ENCODE data around the gene TMEM164. TPM values are rescaled to one million over a fixed set of nuclear protein-coding genes. Genes with fewer than 3 reads are reported as not detected.

The TMEM164 gene
- total RNA-seq, 2 donors from 2014 or later: 45.5 to 445 TPM

DNA sequence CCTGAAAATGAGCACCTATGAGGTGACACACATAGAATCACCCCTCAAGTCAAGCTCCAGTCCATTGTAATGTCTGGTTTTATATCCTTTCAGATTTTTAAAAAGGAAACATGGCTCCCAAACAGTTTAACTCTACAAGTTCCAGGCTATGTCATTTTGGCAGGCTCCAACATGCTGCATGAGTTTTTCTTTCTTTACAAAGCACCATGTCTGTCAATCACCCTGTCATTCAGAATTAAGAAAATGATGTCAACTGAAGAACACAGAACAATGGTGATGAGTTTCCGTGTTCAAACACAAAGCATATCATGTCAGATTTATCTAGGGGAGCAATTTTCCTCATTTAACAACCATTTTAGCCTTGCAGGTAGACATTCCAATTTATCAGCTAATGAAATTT is 208.4 kb downstream of the TMEM164 start:
- no peaks in the 10 kb centered on the region for H3K27me3 ChIP-seq (replicated peaks; ENCODE audit: insufficient read depth)
- no peak overlapping the region for H3K27ac ChIP-seq
- no peak overlapping the region for H3K4me3 ChIP-seq
- DNase-seq (ENCODE audit: low spot score): no peak
- H3K4me1 ChIP-seq (replicated peaks): no peaks in the 10 kb centered on the region
- 93% methylated on average over 1 of the region's 1 CpG for WGBS
- intact Hi-C loops (cut with DNase I): no loop called here
- TF ChIP-seq POLR2A (IDR thresholded peaks at IDR 0.05) (no peak), POLR2AphosphoS5 (IDR thresholded peaks at IDR 0.05) (no peak)
- TF ChIP-seq, protein P1, sequence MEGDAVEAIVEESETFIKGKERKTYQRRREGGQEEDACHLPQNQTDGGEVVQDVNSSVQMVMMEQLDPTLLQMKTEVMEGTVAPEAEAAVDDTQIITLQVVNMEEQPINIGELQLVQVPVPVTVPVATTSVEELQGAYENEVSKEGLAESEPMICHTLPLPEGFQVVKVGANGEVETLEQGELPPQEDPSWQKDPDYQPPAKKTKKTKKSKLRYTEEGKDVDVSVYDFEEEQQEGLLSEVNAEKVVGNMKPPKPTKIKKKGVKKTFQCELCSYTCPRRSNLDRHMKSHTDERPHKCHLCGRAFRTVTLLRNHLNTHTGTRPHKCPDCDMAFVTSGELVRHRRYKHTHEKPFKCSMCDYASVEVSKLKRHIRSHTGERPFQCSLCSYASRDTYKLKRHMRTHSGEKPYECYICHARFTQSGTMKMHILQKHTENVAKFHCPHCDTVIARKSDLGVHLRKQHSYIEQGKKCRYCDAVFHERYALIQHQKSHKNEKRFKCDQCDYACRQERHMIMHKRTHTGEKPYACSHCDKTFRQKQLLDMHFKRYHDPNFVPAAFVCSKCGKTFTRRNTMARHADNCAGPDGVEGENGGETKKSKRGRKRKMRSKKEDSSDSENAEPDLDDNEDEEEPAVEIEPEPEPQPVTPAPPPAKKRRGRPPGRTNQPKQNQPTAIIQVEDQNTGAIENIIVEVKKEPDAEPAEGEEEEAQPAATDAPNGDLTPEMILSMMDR (IDR thresholded peaks at IDR 0.05): no peak
- H3K9me3 ChIP-seq: no peaks in the 10 kb centered on the region
- H3K36me3 ChIP-seq: no peaks in the 10 kb centered on the region

DNA sequence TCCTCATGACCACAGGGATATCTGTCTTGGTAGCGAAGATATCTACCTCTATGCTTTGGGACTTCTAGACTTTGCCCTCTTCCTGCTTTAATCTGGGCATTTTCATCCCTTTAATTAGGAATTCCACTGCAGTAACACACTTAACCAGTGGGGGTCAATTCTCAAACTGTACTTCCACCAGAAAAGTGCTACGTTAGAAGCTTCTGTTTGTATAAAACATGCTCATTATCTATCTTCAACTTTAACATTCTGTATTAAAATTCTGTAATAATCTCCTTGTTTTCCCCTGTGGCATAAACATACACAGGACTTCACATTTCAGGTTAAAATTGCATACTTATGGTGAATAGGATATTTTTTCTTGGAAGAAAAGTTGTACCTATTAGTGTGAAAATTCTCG is 209.4 kb downstream of the TMEM164 start:
- no peaks in the 10 kb centered on the region for H3K27me3 ChIP-seq (replicated peaks; ENCODE audit: insufficient read depth)
- WGBS: 90% methylated on average over 2 of the region's 3 CpGs
- H3K36me3 ChIP-seq: no peaks in the 10 kb centered on the region
- intact Hi-C loops (cut with DNase I): no loop called here
- no peak overlapping the region for H3K27ac ChIP-seq
- no peaks in the 10 kb centered on the region for H3K4me1 ChIP-seq (replicated peaks)
- no peak for DNase-seq (ENCODE audit: low spot score)
- TF ChIP-seq POLR2AphosphoS5 (IDR thresholded peaks at IDR 0.05): no peak
- TF ChIP-seq, protein P1 (IDR thresholded peaks at IDR 0.05): no peak
- no peak for TF ChIP-seq POLR2A (IDR thresholded peaks at IDR 0.05)
- no peaks in the 10 kb centered on the region for H3K9me3 ChIP-seq
- H3K4me3 ChIP-seq: no peak overlapping the region

DNA sequence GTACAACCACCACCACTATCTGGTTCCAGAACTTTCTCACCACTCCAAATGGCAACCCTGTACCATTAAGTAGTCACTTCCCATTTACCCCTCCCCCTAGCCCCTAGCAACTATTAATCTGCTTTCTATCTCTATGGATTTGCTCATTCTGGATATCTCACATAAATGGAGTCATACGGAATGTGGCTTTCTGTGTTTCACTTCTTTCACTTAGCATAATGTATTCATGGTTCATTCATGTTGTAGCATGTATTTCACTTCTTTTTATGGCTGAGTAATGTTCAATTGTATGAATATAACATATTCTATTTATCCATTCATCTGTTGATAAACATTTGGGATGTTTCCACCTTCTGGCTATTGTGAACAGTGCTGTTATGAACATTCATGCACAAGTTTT is 210.3 kb downstream of the TMEM164 start:
- intact Hi-C loops (cut with DNase I): no loop called here
- no peaks in the 10 kb centered on the region for H3K9me3 ChIP-seq
- TF ChIP-seq, protein P1 (IDR thresholded peaks at IDR 0.05): no peak
- TF ChIP-seq POLR2A (IDR thresholded peaks at IDR 0.05) (no peak), POLR2AphosphoS5 (IDR thresholded peaks at IDR 0.05) (no peak)
- 100% methylated on average over 1 of the region's 1 CpG for WGBS
- no peaks in the 10 kb centered on the region for H3K4me1 ChIP-seq (replicated peaks)
- no peak overlapping the region for H3K27ac ChIP-seq
- no peak overlapping the region for H3K4me3 ChIP-seq
- no peaks in the 10 kb centered on the region for H3K36me3 ChIP-seq
- no peak for DNase-seq (ENCODE audit: low spot score)
- H3K27me3 ChIP-seq (replicated peaks; ENCODE audit: insufficient read depth): no peaks in the 10 kb centered on the region

DNA sequence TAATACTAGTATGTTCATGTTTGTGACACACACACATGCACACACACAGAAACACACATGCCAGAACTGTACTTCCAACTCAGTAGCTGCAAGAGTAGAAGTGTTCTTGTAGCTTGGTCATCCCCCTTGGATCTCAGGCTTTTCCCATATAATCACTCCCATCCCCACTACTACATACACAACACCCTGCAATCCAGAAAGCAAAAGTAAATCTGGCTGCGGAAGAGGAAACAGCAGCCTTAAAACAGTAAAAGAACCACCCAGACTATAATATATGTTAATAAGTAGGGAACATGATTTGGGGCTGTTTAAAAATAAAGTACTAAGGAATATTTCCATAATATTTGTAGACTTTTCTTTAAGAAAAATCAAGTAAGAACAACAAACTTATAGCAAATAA is 211.8 kb downstream of the TMEM164 start:
- Histone ChIP-seq H3K27me3 (replicated peaks; ENCODE audit: insufficient read depth) (no peaks in the 10 kb centered on the region), H3K4me1 (replicated peaks) (no peaks in the 10 kb centered on the region), H3K9me3 (no peaks in the 10 kb centered on the region), H3K36me3 (no peaks in the 10 kb centered on the region), H3K4me3 (no peak overlapping the region), H3K27ac (no peak overlapping the region)
- no peak for TF ChIP-seq POLR2A (IDR thresholded peaks at IDR 0.05)
- intact Hi-C loops (cut with DNase I): no loop called here
- WGBS: 100% methylated on average over 1 of the region's 1 CpG
- no peak for DNase-seq (ENCODE audit: low spot score)

DNA sequence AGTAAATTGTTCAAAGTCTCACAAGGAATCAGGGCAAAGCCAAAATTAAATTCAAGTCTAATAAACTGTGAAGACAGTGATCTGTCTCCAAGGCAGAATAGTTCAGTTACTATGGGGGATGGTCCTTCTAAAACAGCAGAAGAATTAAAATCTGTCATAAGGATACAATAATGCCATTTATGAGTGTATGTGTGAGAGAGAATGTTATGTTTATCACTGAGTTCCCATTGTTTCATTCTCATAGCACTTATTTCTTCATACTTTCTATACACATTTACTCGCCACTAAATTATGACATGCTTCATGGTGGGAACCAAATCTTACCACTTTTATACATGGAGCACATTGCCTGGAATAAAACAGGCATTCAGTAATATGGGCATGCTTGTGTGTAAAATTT is 212.5 kb downstream of the TMEM164 start:
- no peak overlapping the region for H3K4me3 ChIP-seq
- intact Hi-C loops (cut with DNase I): no loop called here
- no peak for DNase-seq (ENCODE audit: low spot score)
- no peak overlapping the region for H3K27ac ChIP-seq
- H3K36me3 ChIP-seq: no peaks in the 10 kb centered on the region
- no peaks in the 10 kb centered on the region for H3K4me1 ChIP-seq (replicated peaks)
- 92% methylated on average over 1 of the region's 1 CpG for WGBS
- H3K9me3 ChIP-seq: no peaks in the 10 kb centered on the region
- TF ChIP-seq, protein P1 (IDR thresholded peaks at IDR 0.05): no peak
- TF ChIP-seq POLR2AphosphoS5 (IDR thresholded peaks at IDR 0.05) (no peak), POLR2A (IDR thresholded peaks at IDR 0.05) (no peak)
- H3K27me3 ChIP-seq (replicated peaks; ENCODE audit: insufficient read depth): no peaks in the 10 kb centered on the region
